Endothelial cell of umbilical vein (primary cell): ENCODE data around the gene LRRC72. TPM values are rescaled to one million over a fixed set of nuclear protein-coding genes. Genes with fewer than 3 reads are reported as not detected.

ENCODE experiments used
- BruUV-seq: library from RNA; stranded (reverse); fragments of 400-500 nt; replicated peaks from 2 replicates; lab custom pipeline; 2021; lab: Mats Ljungman, UMichigan
- CTCF ChIA-PET: fragments of 300-600, 350-600 bp; sonication (Branson Sonifier 250); formaldehyde crosslinking; loops from one replicate; lab custom pipeline; 2021; ENCODE audit warnings: antibody characterized with exemption, inconsistent platforms; lab: Charles Lee
- POLR2A ChIA-PET: fragments of 300-600, 350-600 bp; sonication (Branson Sonifier 250); formaldehyde crosslinking; loops from one replicate; lab custom pipeline; 2021; ENCODE audit warnings: antibody characterized with exemption, inconsistent platforms; lab: Charles Lee
- DNase-seq: peaks from one replicate; pipeline ENCODE4 v3.0.0-alpha.2; 2011; ENCODE audit warnings: low read depth, low spot score
- FAIRE-seq: peaks from 2 replicates; lab custom pipeline; 2011; peaks lifted over from hg19 to GRCh38; lab: Jason Lieb, UNC
- H2AFZ ChIP-seq: 2 replicates; pipeline ENCODE4 v1.6.0; 2012; ENCODE audit warnings: low read depth, low read length, control low read depth, inconsistent platforms
- H3K27ac ChIP-seq: 2 replicates; pipeline ENCODE4 v1.5.1; 2011; ENCODE audit warnings: low read depth, mild to moderate bottlenecking, control low read depth, low read length, moderate library complexity; ENCODE audit not compliant: insufficient read depth
- H3K27me3 ChIP-seq, 2 experiments: 2 replicates each; pipeline versions ENCODE4 v1.6.0 to v1.6.1; 2011; ENCODE audit warnings: low read length in 2 of 2, mixed read lengths in 1 of 2; ENCODE audit not compliant: control insufficient read depth in 2 of 2, insufficient read depth in 2 of 2
- H3K36me3 ChIP-seq, 2 experiments: 2 replicates in 1 of 2; 3 replicates in 1 of 2; pipeline ENCODE4 v1.5.1; 2011; ENCODE audit warnings: low read length in 2 of 2, mild to moderate bottlenecking in 1 of 2, moderate library complexity in 1 of 2; ENCODE audit not compliant: control insufficient read depth in 2 of 2, insufficient read depth in 2 of 2; ENCODE audit errors: extremely low read depth in 1 of 2
- H3K4me1 ChIP-seq: 3 replicates; pipeline ENCODE4 v1.5.1; 2011; ENCODE audit warnings: mild to moderate bottlenecking, low read length; ENCODE audit not compliant: control insufficient read depth, insufficient read depth; ENCODE audit errors: extremely low read depth
- H3K4me2 ChIP-seq: 2 replicates; pipeline ENCODE4 v1.6.1; 2011; ENCODE audit warnings: low read length, control low read depth, mixed read lengths; ENCODE audit not compliant: insufficient read depth
- H3K4me3 ChIP-seq, 3 experiments: fragments of 200-600 bp in 1 of 3; sonication (generic), shearing (Covaris generic) in 1 of 3; replicated peaks in 1 of 3; 2 replicates each; pipeline ENCODE4 v1.5.1; 2011 to 2016; ENCODE audit warnings: control low read depth in 3 of 3, low read length in 3 of 3, mild to moderate bottlenecking in 2 of 3, inconsistent platforms in 1 of 3, low read depth in 1 of 3, moderate library complexity in 1 of 3; ENCODE audit not compliant: insufficient read depth in 1 of 3
- H3K79me2 ChIP-seq: 2 replicates; pipeline ENCODE4 v1.6.0; 2012; ENCODE audit warnings: low read length, inconsistent platforms; ENCODE audit not compliant: control insufficient read depth, insufficient read depth
- H3K9ac ChIP-seq: replicated peaks from 2 replicates; pipeline ENCODE3; 2011; ENCODE audit warnings: low read length, control low read depth; ENCODE audit not compliant: insufficient read depth; ENCODE audit errors: extremely low read depth
- H3K9me1 ChIP-seq: replicated peaks from 3 replicates; pipeline ENCODE4 v1.6.0; 2011; ENCODE audit warnings: mild to moderate bottlenecking, low read length; ENCODE audit not compliant: control insufficient read depth, insufficient read depth; ENCODE audit errors: extremely low read depth
- H3K9me3 ChIP-seq: replicated peaks from 2 replicates; pipeline ENCODE4 v1.5.1; 2012; ENCODE audit warnings: low read length, inconsistent platforms; ENCODE audit not compliant: control insufficient read depth, insufficient read depth
- H4K20me1 ChIP-seq: replicated peaks from 2 replicates; pipeline ENCODE3; 2011; ENCODE audit warnings: mild to moderate bottlenecking, low read length; ENCODE audit not compliant: control insufficient read depth, insufficient read depth; ENCODE audit errors: extremely low read depth
- EZH2 ChIP-seq: IDR thresholded peaks from 2 replicates; pipeline ENCODE4 v1.6.1; 2012; ENCODE audit warnings: borderline replicate concordance, low read depth, mild to moderate bottlenecking, moderate library complexity, low read length, inconsistent platforms; ENCODE audit not compliant: severe bottlenecking
- FOS ChIP-seq: IDR thresholded peaks from 2 replicates; pipeline ENCODE4 v1.6.1; 2011; ENCODE audit warnings: mild to moderate bottlenecking, low read length, moderate library complexity, borderline replicate concordance; ENCODE audit not compliant: insufficient read depth
- GATA2 ChIP-seq: IDR thresholded peaks from 2 replicates; pipeline ENCODE4 v1.7.0; 2011; ENCODE audit warnings: low read depth, mild to moderate bottlenecking, moderate library complexity, mixed read lengths, low read length; ENCODE audit not compliant: insufficient read length, insufficient read depth
- JUN ChIP-seq: IDR thresholded peaks from 2 replicates; pipeline ENCODE4 v1.6.1; 2011; ENCODE audit warnings: borderline replicate concordance, low read depth; ENCODE audit not compliant: insufficient read length, insufficient read depth
- MAX ChIP-seq: IDR thresholded peaks from 2 replicates; pipeline ENCODE4 v1.6.1; 2011; ENCODE audit not compliant: insufficient read depth, insufficient read length
- MYC ChIP-seq: IDR thresholded peaks from one replicate; pipeline ENCODE4 v1.6.1; 2011; ENCODE audit warnings: mild to moderate bottlenecking, low read depth, low read length
- POLR2A ChIP-seq: IDR thresholded peaks from 2 replicates; pipeline ENCODE4 v1.6.1; 2012; ENCODE audit warnings: low read depth, mild to moderate bottlenecking, control low read depth, low read length
- POLR2AphosphoS5 ChIP-seq: IDR thresholded peaks from 2 replicates; pipeline ENCODE4 v1.6.1; 2012; ENCODE audit warnings: low read depth, mild to moderate bottlenecking, control low read depth, low read length, moderate library complexity; ENCODE audit not compliant: insufficient read depth
- dilution Hi-C: fragments of 300-500 bp; cut with MboI; formaldehyde crosslinking; loops from one replicate; pipeline ENCODE4 v1.15.0; 2019; ENCODE audit warnings: low sequenced_read_pairs; ENCODE audit not compliant: extremely low pct_ligation_motif_present
- intact Hi-C: fragments of 100-400 bp; cut with micrococcal nuclease; formaldehyde crosslinking; loops from one replicate; pipeline ENCODE4 v1.10.0; 2022
- polyA plus RNA-seq, 4 experiments: library from polyadenylated mRNA; depleted of rRNA in 3 of 4; stranded (reverse) in 3 of 4; unstranded in 1 of 4; fragments of >200 nt; gene quantifications; 2 replicates each; pipeline versions ENCODE4 v1.2.1 to v1.2.3, GENCODE V29; 2011 to 2012; ENCODE audit warnings: missing spikeins in 1 of 4
- total RNA-seq: library from RNA; stranded (reverse); gene quantifications from 2 replicates; pipeline ENCODE4 v1.2.3, GENCODE V29; 2021
- TF ChIP-seq, protein P1 (sequence below), 2 donors: IDR thresholded peaks; 1 replicate in 1 of 2; 2 replicates in 1 of 2; pipeline ENCODE4 v1.5.1; 2011; ENCODE audit warnings: low read length in 2 of 2, mild to moderate bottlenecking in 2 of 2, moderate library complexity in 2 of 2, control low read depth in 1 of 2, inconsistent platforms in 1 of 2, low read depth in 1 of 2; ENCODE audit not compliant: insufficient read depth in 1 of 2; ENCODE audit errors: extremely low read depth in 1 of 2

Gene LRRC72
- total and polyA plus RNA-seq, 2 donors (not counting 3 experiments of a cell fraction or from before 2014, with no cell fraction given), result not detected

DNA sequence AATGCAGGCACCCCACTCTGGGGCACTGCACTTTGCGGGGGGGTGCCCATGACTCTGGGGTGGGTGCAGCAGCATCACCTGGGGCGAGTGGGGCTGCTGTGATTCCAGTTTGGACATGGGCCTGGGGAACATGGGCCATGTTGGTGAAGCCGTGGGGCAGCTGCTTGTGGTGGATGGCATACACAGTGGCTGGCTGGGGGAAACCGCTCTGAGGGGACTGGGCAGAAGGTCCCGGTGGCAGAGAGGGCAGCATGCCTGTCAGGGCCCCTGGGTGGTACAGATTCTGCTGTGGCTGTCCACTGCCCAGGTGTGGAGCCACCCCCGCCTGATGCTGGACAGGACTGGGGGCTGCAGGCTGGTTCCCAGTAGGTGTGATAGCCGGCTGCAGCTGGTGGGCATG lies 57.2 kb downstream of the LRRC72 start:
- Histone ChIP-seq H3K27me3 (no peaks in the 10 kb centered on the region), H3K9me3 (no peaks in the 10 kb centered on the region), H2AFZ (no peak overlapping the region), H3K27ac (no peak overlapping the region), H3K9ac (no peak overlapping the region), H3K36me3 (no peaks in the 10 kb centered on the region), H3K4me3 (no peak overlapping the region), H3K9me1 (no peaks in the 10 kb centered on the region), H3K4me1 (no peaks in the 10 kb centered on the region), H3K79me2 (no peaks in the 10 kb centered on the region), H3K4me2 (no peak overlapping the region), H4K20me1 (no peaks in the 10 kb centered on the region)
- dilution Hi-C loops (no loop called here), intact Hi-C loops (no loop called here)
- CTCF ChIA-PET, result interaction anchor here (1.2 to 1.6 kb wide), 2 partner anchors 14 to 19 kb away, joined by 3 to 5 read pairs; no protein-coding TSS in a partner anchor
- FAIRE-seq (no peak), DNase-seq (no peak)
- POLR2A ChIA-PET, result no interaction called here
- TF ChIP-seq POLR2A (no peak), JUN (no peak), MYC (no peak), MAX (no peak), GATA2 (no peak), EZH2 (no peak), FOS (no peak), POLR2AphosphoS5 (no peak)
- TF ChIP-seq, protein P1, sequence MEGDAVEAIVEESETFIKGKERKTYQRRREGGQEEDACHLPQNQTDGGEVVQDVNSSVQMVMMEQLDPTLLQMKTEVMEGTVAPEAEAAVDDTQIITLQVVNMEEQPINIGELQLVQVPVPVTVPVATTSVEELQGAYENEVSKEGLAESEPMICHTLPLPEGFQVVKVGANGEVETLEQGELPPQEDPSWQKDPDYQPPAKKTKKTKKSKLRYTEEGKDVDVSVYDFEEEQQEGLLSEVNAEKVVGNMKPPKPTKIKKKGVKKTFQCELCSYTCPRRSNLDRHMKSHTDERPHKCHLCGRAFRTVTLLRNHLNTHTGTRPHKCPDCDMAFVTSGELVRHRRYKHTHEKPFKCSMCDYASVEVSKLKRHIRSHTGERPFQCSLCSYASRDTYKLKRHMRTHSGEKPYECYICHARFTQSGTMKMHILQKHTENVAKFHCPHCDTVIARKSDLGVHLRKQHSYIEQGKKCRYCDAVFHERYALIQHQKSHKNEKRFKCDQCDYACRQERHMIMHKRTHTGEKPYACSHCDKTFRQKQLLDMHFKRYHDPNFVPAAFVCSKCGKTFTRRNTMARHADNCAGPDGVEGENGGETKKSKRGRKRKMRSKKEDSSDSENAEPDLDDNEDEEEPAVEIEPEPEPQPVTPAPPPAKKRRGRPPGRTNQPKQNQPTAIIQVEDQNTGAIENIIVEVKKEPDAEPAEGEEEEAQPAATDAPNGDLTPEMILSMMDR (IDR thresholded peaks at IDR 0.05; ENCODE audit: extremely low read depth in 1 of 2, insufficient read depth in 1 of 2, low read depth in 1 of 2, low read length in 2 of 2), result no peak
- BruUV-seq, result no TSS peak
